ENCODE data around the gene H2BK1. TPM values are rescaled to one million over a fixed set of nuclear protein-coding genes. Genes with fewer than 3 reads are reported as not detected.

Gene H2BK1
- total RNA-seq, 1 experiment from 2014 or later, result 0.69 TPM

DNA sequence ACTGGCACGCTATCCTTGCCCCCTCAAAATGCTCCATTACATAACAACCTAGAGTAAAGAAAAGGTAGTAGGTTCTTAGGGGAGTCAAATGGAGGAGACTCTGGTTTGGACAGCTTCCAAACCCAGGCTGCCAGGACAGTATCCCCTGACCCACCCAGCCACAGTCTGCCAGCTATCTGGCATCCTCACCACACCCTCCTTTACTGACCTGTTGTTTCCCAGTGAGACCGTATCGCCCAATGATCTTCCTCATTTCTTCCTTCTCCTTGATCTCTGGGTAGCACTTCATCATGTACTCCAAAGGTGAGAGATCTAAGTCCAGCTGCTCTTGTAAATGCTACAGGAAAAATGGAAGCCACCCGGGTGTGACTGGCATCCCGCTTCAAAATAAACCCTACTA lies 5.1 kb upstream of the H2BK1 start:
- Histone ChIP-seq H3K79me2 (ENCODE audit: insufficient read depth, low read length) (no peaks in the 10 kb centered on the region), H3K9me3 (ENCODE audit: control insufficient read depth in 1 of 2, insufficient read depth in 1 of 2, low read depth in 1 of 2, low read length in 2 of 2) (no peaks in the 10 kb centered on the region), H3K36me3 (ENCODE audit: control insufficient read depth in 1 of 2, insufficient read depth in 2 of 2, low read length in 2 of 2) (peaks cover 38 to 57% of the 10 kb centered on the region in 2 experiments; a peak in 3 of 4 replicates), H3K9me2 (ENCODE audit: insufficient read depth) (no peaks in the 10 kb centered on the region), H2AFZ (ENCODE audit: low read depth, low read length, poor library complexity, severe bottlenecking) (no peak overlapping the region), H3K4me2 (ENCODE audit: low read length) (no peak overlapping the region), H3K27me3 (ENCODE audit: insufficient read depth, low read length) (no peaks in the 10 kb centered on the region), H3K4me3 (replicated peaks in 1 of 2; ENCODE audit: low read depth in 1 of 2, low read length in 2 of 2) (no peak overlapping the region), H3K4me1 (ENCODE audit: control insufficient read depth in 1 of 2, insufficient read depth in 2 of 2, low read length in 2 of 2) (no peaks in the 10 kb centered on the region), H3K9ac (ENCODE audit: low read length) (no peak overlapping the region), H3K27ac (ENCODE audit: low read depth, low read length) (no peak overlapping the region), H4K20me1 (ENCODE audit: insufficient read depth) (no peaks in the 10 kb centered on the region)
- ChIA-PET RAD21 (ENCODE audit: low non-redundant PET in 1 of 2, low total read pairs in 2 of 2, uncharacterized antibody in 2 of 2, unreplicated experiment in 2 of 2) (no interaction called here), POLR2A (no interaction called here), CTCF (no interaction called here)
- no peak for DNase-seq (ENCODE audit: low read depth, low spot score)
- intact Hi-C loops (cut with micrococcal nuclease), result no loop called here
- ATAC-seq, result no peak
- no TSS peak for BruUV-seq (replicated peaks)
- TF ChIP-seq YY1 (IDR thresholded peaks at IDR 0.05; ENCODE audit: extremely low read depth, insufficient replicate concordance, low read depth, low read length), result no peak
- TF ChIP-seq ELF1 (IDR thresholded peaks at IDR 0.05; ENCODE audit: borderline replicate concordance, low read depth), result no peak
- TF ChIP-seq CEBPB (IDR thresholded peaks at IDR 0.05; ENCODE audit: low read depth), result no peak
- no peak for TF ChIP-seq ZFX (IDR thresholded peaks at IDR 0.05)
- no peak for TF ChIP-seq JUND (IDR thresholded peaks at IDR 0.05)
- TF ChIP-seq POLR2A (IDR thresholded peaks at IDR 0.05; ENCODE audit: borderline replicate concordance, extremely low read depth, insufficient read depth, insufficient read length), result no peak
- TF ChIP-seq, protein P1, sequence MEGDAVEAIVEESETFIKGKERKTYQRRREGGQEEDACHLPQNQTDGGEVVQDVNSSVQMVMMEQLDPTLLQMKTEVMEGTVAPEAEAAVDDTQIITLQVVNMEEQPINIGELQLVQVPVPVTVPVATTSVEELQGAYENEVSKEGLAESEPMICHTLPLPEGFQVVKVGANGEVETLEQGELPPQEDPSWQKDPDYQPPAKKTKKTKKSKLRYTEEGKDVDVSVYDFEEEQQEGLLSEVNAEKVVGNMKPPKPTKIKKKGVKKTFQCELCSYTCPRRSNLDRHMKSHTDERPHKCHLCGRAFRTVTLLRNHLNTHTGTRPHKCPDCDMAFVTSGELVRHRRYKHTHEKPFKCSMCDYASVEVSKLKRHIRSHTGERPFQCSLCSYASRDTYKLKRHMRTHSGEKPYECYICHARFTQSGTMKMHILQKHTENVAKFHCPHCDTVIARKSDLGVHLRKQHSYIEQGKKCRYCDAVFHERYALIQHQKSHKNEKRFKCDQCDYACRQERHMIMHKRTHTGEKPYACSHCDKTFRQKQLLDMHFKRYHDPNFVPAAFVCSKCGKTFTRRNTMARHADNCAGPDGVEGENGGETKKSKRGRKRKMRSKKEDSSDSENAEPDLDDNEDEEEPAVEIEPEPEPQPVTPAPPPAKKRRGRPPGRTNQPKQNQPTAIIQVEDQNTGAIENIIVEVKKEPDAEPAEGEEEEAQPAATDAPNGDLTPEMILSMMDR (IDR thresholded peaks at IDR 0.05 in 2 of 3, conservative IDR thresholded peaks at IDR 0.05 in 1 of 3; ENCODE audit: borderline replicate concordance in 1 of 3, insufficient read depth in 1 of 3, low read depth in 2 of 3, low read length in 2 of 3), result no peak
- no peak for TF ChIP-seq EZH2phosphoT487 (IDR thresholded peaks at IDR 0.05; ENCODE audit: borderline replicate concordance)
- TF ChIP-seq, protein P2, sequence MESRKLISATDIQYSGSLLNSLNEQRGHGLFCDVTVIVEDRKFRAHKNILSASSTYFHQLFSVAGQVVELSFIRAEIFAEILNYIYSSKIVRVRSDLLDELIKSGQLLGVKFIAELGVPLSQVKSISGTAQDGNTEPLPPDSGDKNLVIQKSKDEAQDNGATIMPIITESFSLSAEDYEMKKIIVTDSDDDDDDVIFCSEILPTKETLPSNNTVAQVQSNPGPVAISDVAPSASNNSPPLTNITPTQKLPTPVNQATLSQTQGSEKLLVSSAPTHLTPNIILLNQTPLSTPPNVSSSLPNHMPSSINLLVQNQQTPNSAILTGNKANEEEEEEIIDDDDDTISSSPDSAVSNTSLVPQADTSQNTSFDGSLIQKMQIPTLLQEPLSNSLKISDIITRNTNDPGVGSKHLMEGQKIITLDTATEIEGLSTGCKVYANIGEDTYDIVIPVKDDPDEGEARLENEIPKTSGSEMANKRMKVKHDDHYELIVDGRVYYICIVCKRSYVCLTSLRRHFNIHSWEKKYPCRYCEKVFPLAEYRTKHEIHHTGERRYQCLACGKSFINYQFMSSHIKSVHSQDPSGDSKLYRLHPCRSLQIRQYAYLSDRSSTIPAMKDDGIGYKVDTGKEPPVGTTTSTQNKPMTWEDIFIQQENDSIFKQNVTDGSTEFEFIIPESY (IDR thresholded peaks at IDR 0.05; ENCODE audit: extremely low read depth, insufficient replicate concordance, low read length), result no peak
- TF ChIP-seq, protein P3, sequence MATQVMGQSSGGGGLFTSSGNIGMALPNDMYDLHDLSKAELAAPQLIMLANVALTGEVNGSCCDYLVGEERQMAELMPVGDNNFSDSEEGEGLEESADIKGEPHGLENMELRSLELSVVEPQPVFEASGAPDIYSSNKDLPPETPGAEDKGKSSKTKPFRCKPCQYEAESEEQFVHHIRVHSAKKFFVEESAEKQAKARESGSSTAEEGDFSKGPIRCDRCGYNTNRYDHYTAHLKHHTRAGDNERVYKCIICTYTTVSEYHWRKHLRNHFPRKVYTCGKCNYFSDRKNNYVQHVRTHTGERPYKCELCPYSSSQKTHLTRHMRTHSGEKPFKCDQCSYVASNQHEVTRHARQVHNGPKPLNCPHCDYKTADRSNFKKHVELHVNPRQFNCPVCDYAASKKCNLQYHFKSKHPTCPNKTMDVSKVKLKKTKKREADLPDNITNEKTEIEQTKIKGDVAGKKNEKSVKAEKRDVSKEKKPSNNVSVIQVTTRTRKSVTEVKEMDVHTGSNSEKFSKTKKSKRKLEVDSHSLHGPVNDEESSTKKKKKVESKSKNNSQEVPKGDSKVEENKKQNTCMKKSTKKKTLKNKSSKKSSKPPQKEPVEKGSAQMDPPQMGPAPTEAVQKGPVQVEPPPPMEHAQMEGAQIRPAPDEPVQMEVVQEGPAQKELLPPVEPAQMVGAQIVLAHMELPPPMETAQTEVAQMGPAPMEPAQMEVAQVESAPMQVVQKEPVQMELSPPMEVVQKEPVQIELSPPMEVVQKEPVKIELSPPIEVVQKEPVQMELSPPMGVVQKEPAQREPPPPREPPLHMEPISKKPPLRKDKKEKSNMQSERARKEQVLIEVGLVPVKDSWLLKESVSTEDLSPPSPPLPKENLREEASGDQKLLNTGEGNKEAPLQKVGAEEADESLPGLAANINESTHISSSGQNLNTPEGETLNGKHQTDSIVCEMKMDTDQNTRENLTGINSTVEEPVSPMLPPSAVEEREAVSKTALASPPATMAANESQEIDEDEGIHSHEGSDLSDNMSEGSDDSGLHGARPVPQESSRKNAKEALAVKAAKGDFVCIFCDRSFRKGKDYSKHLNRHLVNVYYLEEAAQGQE (IDR thresholded peaks at IDR 0.05; ENCODE audit: low read depth), result no peak
- no peak for TF ChIP-seq RAD21 (IDR thresholded peaks at IDR 0.05; ENCODE audit: low read depth)
- TF ChIP-seq POLR2AphosphoS5 (IDR thresholded peaks at IDR 0.05; ENCODE audit: low read depth, low read length), result no peak
- no peak for TF ChIP-seq EGR1 (IDR thresholded peaks at IDR 0.05; ENCODE audit: low read depth)
- TF ChIP-seq, protein P4, sequence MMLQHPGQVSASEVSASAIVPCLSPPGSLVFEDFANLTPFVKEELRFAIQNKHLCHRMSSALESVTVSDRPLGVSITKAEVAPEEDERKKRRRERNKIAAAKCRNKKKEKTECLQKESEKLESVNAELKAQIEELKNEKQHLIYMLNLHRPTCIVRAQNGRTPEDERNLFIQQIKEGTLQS (IDR thresholded peaks at IDR 0.05), result no peak
- TF ChIP-seq FOSL1 (IDR thresholded peaks at IDR 0.05; ENCODE audit: low read depth), result no peak
- TF ChIP-seq CBX3 (IDR thresholded peaks at IDR 0.05; ENCODE audit: low read depth), result no peak

Measured in HCT116 (cell line).